NCI-H1105 (cell line): ENCODE measurements around the gene IDH3G.
"Not testable (repeated sequence)": the region's sequence is repeated elsewhere in the genome, so short reads cannot be mapped to it uniquely, and the experiment has no call there.

ENCODE experiments used
- DNase-seq: peaks from one replicate; lab custom pipeline; 2025; lab: John Stamatoyannopoulos, UW

Gene IDH3G

GRCh38 chrX:153762626-153763173 is 31.5 kb downstream of the IDH3G start:
- DNase-seq = no peak

DNA sequence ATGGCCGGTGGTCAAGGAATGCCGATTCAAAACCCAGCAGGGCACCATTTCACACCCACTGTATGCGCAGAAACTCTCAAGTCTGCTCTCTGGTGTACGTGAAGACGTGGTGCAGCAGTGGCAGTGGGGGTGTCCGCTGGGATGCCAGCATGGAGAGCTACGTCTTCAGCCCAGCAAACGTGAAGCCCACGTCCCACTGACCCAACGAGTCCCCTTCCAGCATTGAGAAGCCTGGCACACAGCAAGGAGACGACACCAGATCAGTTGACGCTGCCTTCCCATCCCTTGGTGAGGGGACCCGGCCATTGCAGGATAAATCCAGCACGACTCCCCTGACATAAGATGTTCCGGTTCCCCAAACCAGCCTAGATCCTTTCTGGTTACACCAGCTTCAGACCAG is 32.3 kb downstream of the IDH3G start:
- no peak for DNase-seq

- DNase-seq = no peak
Measured at GRCh38 chrX:153755136-153755535, 39.0 kb downstream of the IDH3G start.

DNA sequence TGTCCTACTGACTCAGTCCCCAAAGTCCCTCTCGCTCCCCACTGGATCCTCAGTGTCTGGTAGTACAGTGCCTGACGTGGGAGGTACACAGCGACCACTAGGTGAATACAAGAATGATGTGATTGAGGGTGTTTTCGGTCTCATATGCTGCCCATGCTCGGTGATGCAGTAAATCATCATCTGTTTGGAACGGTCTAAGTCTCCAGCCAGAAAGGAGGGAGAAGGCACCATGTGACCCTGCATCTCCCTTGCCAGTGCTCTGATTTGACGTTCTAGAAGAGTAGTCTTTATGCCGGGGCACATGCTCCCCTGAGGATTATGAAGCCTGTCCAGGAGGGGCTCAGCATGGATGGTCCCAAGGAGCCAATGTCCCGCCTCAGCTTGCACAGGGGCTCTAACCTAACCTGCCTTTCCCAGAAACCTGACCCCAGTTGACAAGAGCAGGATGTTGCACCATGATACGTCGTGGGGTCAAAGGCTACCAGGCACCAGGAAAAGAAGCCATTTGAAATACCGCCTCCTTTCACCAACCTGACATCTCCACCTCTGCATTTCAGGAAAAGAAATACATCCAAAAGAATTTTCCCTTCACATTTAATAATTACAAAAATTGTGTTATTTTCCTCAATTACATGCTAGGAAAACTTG is 43.9 kb downstream of the IDH3G start:
- DNase-seq = no peak

- DNase-seq = not testable (repeated sequence)
Measured at GRCh38 chrX:153749017-153749416, 45.2 kb downstream of the IDH3G start.

DNA sequence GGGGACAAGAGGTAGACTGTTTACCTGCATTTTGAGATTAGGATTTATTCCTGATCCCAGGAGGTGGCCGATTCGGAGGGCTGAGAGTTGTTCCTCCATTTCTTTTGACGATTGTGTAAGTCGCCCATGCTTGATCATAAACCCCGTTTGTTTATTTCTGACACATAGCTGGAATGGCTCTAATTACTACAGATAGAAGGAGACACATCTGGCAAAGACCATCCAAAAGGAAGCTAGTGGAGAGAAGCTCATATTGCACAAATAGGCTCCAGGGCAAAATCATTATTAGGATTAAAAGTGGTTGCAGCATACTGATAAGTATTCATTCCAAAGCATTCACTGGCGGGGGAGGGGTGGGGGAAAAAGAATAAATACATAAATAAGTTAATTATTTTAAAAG is 47.2 kb downstream of the IDH3G start:
- not testable (repeated sequence) for DNase-seq

DNA sequence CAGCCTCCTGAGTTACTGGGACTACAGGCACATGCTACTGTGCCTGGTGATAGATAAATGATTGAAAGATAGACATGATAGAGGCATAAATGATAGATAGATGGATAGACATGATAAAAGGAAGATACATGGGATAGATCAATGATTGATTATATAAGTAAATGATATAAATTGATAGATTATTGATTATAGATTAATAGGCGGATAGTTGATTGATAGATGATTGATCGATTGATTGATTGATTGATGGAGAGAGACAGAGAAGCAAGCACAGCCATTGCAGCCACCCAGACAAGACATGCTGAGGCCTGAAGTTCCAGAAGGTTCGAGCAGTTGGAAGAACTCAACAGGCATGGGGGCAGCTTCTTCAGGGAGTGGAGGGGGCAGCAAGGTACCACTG is 47.8 kb downstream of the IDH3G start:
- DNase-seq = no peak

GRCh38 chrX:153745067-153745433 is 49.1 kb downstream of the IDH3G start:
- not testable (repeated sequence) for DNase-seq

DNA sequence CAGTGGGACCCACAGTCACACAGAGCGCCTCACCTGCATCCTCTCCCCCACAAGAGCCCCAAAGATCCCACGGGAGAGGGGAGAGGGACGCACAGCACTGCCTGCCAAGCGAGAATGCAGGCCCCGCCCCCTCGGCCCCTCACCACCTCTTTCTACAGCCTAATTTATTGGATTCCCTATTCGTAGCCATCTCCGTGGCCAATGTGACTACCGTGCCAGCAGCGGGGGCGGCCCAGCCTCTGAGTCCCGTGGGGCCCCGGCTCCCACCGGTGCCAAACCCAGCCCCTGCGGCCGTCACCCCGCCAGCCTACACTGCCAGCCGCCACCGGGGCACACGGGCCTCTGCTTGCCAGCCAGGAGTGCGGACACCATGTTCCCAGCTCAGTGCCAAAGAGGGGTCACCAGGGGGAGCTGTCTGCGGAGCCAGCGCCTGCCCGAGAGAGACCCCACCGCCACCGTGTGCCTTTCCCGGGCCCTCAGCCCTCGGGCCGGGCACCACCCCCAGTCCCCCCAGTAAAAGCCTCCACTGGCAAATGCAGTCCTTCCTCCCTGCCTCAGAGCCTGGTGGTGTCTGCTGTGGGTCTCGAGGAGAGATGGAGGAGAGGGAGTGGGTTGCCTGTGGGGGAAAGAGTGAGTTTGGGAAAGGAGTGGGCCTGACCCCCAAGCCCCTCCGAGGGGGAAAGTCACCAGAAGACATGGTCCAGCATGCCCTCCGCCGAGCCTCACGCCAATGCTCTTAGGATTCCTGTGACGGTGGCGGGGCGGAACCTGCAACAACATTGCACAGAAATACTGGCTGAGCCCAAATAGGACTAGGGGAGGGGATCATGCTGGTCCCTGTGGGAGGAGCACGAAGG is 49.7 kb downstream of the IDH3G start:
- DNase-seq = peak; percentile 30

DNA sequence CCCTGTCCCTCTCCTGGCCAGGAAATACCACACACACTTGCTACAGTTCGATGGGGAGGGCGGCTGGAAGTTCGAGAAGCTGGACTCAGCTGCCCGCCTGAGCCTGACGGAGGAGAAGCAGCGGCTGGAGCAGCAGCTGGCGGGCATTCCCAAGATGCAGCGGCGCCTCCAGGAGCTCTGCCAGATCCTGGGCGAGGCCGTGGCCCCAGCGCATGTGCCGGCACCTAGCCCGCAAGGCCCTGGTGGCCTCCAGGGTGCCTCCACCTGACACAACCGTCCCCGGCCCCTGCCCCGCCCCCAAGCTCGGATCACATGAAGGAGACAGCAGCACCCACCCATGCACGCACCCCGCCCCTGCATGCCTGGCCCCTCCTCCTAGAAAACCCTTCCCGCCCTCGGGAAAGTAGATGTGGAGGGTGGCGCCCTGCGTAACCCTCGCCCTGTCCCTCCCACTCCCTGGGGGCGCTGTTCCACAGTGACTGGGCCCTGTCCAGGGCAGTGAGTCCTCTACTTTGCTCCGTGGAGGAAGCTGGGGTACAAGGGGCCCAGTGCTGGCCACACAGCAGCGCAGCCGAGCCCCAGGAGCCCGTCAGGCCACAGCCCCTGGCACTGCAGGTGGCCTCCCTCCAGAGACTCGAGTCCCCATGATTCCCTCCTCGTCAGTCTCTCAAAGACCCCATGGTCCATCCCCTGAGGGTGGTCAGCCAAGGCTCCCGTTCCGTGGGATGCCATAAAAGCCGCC is 50.5 kb downstream of the IDH3G start:
- DNase-seq = not testable (repeated sequence)

- not testable (repeated sequence) for DNase-seq
Measured at GRCh38 chrX:153742796-153743467, 51.2 kb downstream of the IDH3G start.

GRCh38 chrX:153742111-153742510 is 52.1 kb downstream of the IDH3G start:
- not testable (repeated sequence) for DNase-seq

- DNase-seq = no peak
Measured at GRCh38 chrX:153741446-153741845, 52.7 kb downstream of the IDH3G start.

DNA sequence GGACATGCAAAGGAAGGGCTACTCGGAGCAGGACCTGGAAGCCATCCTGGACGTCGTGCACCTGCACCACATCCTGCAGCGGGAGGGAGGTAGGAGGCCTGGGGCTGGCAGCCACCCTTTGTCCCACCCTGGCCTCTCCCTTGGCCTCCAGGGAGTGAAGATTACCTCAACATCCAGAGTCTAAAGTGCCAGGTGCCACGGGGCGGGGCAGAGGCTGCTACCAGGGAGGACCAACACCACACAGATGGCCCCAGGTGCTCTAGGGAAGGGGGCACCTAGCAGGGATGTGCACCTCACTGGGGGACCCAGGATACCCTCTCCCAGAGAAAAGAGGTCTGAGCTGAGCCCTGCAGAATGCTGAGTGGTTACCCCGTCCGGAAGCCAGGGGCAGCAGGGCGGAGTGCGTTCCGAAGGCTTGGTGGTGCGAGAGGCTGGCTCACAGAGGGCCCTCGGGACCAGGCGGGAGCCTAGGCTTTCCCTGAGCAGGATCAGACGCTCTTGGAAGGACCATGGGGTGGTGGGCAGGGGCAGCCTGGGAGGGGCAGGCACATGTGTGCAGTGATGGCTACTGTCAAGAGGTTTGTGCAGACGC is 53.4 kb downstream of the IDH3G start:
- no peak for DNase-seq

GRCh38 chrX:153739754-153740486 is 54.3 kb downstream of the IDH3G start:
- no peak for DNase-seq

GRCh38 chrX:153738056-153738605 is 56.0 kb downstream of the IDH3G start:
- DNase-seq = no peak

DNA sequence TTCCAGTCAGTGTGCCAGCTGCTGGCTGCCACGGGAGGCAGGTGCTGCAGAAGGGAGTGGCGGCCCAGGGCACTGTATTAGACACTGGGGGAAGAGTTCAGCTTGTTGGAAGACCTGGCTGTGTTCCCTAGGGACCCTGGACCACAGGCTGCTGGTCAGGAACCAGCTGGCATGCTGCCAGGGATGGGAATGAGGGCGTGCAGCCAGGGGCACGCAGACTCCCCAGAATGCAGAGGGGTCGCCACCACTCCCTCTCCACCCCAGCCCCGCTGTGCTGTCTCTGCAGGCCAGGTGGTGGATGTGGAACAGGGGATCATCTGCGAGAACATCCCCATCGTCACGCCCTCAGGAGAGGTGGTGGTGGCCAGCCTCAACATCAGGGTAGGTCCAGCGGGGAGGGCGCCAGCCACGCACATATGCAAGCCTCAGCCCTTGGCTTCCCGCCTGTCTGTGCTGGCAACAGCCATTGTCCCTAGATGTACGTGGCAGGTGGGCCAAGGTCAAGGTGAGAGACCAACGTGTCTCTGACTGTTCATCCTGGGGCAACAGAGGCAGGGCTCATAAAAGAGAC is 57.2 kb downstream of the IDH3G start:
- peak; percentile 26 for DNase-seq

GRCh38 chrX:153736071-153736820 is 57.9 kb downstream of the IDH3G start:
- no peak for DNase-seq
